Measurements from ENCODE around the gene ODF4. TPM values are rescaled to one million over a fixed set of nuclear protein-coding genes. Genes with fewer than 3 reads are reported as not detected.

The ODF4 gene
- total and polyA plus RNA-seq, 2 donors from 2014 or later: not detected

DNA sequence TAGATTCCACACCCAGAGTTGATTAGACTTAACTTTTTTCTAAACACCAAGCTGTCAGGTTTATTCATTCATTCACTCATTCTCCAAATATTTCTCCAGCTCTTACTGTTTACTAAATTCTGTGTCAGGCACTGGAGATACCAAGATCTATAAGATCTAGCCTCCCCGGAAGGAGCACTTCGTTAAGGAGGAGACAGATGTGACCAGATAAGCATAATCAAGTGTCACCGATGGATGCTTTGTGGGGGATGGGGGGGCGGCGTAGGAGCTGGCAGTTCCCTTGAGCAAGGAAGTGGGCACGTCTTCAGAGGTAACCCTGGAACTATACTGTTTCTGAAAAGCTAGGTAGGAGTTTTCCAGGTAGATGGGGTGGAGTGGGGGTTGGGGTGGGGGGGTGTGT is 47.2 kb downstream of the ODF4 start:
- intact Hi-C loops (cut with DNase I): no loop called here
- Histone ChIP-seq H3K9me3 (ENCODE audit: control insufficient read depth in 2 of 3, insufficient read depth in 1 of 3, low read length in 3 of 3) (no peaks in the 10 kb centered on the region), H3K36me3 (ENCODE audit: control insufficient read depth in 2 of 3, insufficient read depth in 3 of 3, low read length in 3 of 3) (no peaks in the 10 kb centered on the region), H3K9ac (ENCODE audit: low read length in 3 of 3) (no peak overlapping the region), H3K4me3 (ENCODE audit: low read length in 3 of 3) (no peak overlapping the region), H3K27ac (ENCODE audit: low read depth in 2 of 2, low read length in 2 of 2) (no peak overlapping the region), H3K4me1 (ENCODE audit: control insufficient read depth in 2 of 3, insufficient read depth in 2 of 3, low read depth in 1 of 3, low read length in 3 of 3) (peaks cover 2 to 9% (median 8%) of the 10 kb centered on the region in 3 donors), H3K27me3 (ENCODE audit: control insufficient read depth, insufficient read depth, low read length) (no peaks in the 10 kb centered on the region)
- no peak for FAIRE-seq
- TF ChIP-seq, protein P1, sequence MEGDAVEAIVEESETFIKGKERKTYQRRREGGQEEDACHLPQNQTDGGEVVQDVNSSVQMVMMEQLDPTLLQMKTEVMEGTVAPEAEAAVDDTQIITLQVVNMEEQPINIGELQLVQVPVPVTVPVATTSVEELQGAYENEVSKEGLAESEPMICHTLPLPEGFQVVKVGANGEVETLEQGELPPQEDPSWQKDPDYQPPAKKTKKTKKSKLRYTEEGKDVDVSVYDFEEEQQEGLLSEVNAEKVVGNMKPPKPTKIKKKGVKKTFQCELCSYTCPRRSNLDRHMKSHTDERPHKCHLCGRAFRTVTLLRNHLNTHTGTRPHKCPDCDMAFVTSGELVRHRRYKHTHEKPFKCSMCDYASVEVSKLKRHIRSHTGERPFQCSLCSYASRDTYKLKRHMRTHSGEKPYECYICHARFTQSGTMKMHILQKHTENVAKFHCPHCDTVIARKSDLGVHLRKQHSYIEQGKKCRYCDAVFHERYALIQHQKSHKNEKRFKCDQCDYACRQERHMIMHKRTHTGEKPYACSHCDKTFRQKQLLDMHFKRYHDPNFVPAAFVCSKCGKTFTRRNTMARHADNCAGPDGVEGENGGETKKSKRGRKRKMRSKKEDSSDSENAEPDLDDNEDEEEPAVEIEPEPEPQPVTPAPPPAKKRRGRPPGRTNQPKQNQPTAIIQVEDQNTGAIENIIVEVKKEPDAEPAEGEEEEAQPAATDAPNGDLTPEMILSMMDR (IDR thresholded peaks at IDR 0.05; ENCODE audit: borderline replicate concordance, extremely low read depth, insufficient read depth): no peak
- DNase-seq: no peak

DNA sequence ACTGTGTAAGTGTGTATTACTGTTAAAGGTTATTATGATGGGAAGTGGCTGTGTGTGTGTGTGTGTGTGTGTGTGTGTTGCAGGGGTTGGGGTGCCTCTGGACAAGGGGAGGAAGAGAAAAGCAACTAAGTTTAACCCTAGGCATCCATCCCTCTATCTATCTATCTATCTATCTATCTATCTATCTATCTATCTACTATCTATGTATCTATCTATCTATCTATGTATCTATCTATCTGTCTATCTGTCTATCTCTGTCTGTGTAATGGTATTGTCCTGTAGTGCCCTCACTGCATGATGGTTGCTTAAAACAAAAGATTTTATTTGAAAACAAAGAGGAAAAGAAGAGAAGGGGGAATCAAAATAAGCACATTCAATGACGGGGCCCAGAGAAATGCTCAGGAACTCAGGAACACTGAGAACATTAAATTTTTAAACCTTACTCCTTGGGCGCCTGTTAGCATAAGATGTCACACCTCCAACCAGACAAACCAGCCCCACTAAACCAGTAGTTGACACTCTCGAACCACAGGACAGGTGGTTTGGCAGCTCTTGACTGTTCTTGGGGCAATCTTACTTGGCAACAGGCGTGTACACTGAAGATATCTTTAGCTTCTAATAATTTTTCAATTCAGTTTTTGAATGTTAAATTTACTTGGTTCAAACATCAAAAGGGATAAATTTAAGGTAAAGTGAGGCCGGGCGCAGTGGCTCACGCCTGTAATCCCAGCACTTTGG is 48.4 kb downstream of the ODF4 start:
- no peaks in the 10 kb centered on the region for H3K27me3 ChIP-seq (ENCODE audit: control insufficient read depth, insufficient read depth, low read length)
- H3K9ac ChIP-seq (ENCODE audit: low read length in 3 of 3): no peak overlapping the region
- intact Hi-C loops (cut with DNase I): no loop called here
- H3K36me3 ChIP-seq (ENCODE audit: control insufficient read depth in 2 of 3, insufficient read depth in 3 of 3, low read length in 3 of 3): no peaks in the 10 kb centered on the region
- H3K27ac ChIP-seq (ENCODE audit: low read depth in 2 of 2, low read length in 2 of 2): no peak overlapping the region
- FAIRE-seq (no peak), DNase-seq (no peak)
- peaks cover 0 to 5% (median 5%) of the 10 kb centered on the region in 3 donors for H3K4me1 ChIP-seq (ENCODE audit: control insufficient read depth in 2 of 3, insufficient read depth in 2 of 3, low read depth in 1 of 3, low read length in 3 of 3)
- H3K4me3 ChIP-seq (ENCODE audit: low read length in 3 of 3): no peak overlapping the region
- no peaks in the 10 kb centered on the region for H3K9me3 ChIP-seq (ENCODE audit: control insufficient read depth in 2 of 3, insufficient read depth in 1 of 3, low read length in 3 of 3)
- TF ChIP-seq, protein P1 (IDR thresholded peaks at IDR 0.05; ENCODE audit: borderline replicate concordance, extremely low read depth, insufficient read depth): no peak

DNA sequence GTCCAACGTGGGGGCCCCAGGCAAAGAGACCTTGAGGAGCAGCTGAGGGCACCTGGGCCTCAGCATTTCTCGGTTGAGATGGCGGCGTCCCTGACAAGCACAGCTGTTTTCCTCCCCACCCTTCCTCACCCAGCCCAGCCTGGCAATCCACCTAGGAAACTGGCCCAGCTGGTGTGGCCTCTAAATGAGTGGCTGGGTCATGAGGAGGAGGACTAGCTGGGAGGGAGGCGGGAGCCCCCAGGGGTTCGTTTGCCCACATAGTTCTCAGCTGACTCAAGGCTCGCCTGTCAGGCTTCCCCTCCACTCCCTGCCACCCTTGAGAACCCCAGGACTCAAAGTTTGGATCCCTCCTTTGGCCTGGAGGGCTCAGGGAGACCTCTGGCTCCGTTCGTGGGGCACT is 52.1 kb downstream of the ODF4 start:
- H3K27me3 ChIP-seq (ENCODE audit: control insufficient read depth, insufficient read depth, low read length): no peaks in the 10 kb centered on the region
- no peak for FAIRE-seq
- no peaks in the 10 kb centered on the region for H3K36me3 ChIP-seq (ENCODE audit: control insufficient read depth in 2 of 3, insufficient read depth in 3 of 3, low read length in 3 of 3)
- intact Hi-C loops (cut with DNase I): no loop called here
- no peak overlapping the region for H3K4me3 ChIP-seq (ENCODE audit: low read length in 3 of 3)
- H3K4me1 ChIP-seq (ENCODE audit: control insufficient read depth in 2 of 3, insufficient read depth in 2 of 3, low read depth in 1 of 3, low read length in 3 of 3): no peaks in the 10 kb centered on the region
- H3K27ac ChIP-seq (ENCODE audit: low read depth in 2 of 2, low read length in 2 of 2): no peak overlapping the region
- no peaks in the 10 kb centered on the region for H3K9me3 ChIP-seq (ENCODE audit: control insufficient read depth in 2 of 3, insufficient read depth in 1 of 3, low read length in 3 of 3)
- no peak overlapping the region for H3K9ac ChIP-seq (ENCODE audit: low read length in 3 of 3)
- TF ChIP-seq, protein P1 (IDR thresholded peaks at IDR 0.05; ENCODE audit: borderline replicate concordance, extremely low read depth, insufficient read depth): no peak
- DNase-seq: no peak
